Measurements from ENCODE around the gene ZNF738. TPM values are rescaled to one million over a fixed set of nuclear protein-coding genes. Genes with fewer than 3 reads are reported as not detected.

The ZNF738 gene
- total RNA-seq, 2 experiments from 2014 or later: 12.6 to 13.2 TPM

- H3K4me3 Mint-ChIP-seq: no peak overlapping the region
- H3K9me3 Mint-ChIP-seq (ENCODE audit: low read depth): peaks cover 16% of the 10 kb centered on the region
- DNase-seq: no peak
- peaks cover 74% of the 10 kb centered on the region for H3K36me3 Mint-ChIP-seq
- no peaks in the 10 kb centered on the region for H3K27me3 Mint-ChIP-seq
- H3K27ac Mint-ChIP-seq: no peak overlapping the region
- peaks cover 10% of the 10 kb centered on the region for H3K4me1 Mint-ChIP-seq
- CTCF ChIA-PET: interaction anchor here (1.0 kb wide), 1 partner anchor 158 kb away, joined by 3 read pairs; no protein-coding TSS in a partner anchor
- ATAC-seq: no peak
Observed at GRCh38 chr19:21362291-21362690, 3.5 kb downstream of the ZNF738 start.

DNA sequence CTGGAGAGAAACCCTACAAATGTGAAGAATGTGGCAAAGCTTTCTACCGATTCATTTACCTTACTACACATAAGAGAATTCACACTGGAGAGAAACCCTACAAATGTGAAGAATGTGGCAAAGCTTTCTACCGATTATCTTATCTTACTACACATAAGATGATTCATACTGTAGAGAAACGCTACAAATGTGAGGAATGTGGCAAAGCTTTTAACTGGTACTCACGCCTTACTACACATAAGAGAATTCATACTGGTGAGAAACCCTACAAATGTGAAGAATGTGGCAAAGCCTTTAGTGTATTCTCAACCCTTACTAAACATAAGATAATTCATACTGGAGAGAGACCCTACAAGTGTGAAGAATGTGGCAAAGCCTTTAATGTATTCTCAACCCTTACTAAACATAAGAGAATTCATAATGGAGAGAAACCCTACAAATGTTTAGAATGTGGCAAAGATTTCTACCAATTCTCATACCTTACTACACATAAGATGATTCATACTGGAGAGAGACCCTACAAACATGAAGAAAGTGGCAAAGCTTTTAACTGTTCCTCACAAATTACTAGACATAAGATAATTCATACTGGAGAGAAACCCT, 25.3 kb downstream of the ZNF738 start:
- DNase-seq (no peak), ATAC-seq (no peak)
- Mint-ChIP-seq H3K4me3 (no peak overlapping the region), H3K36me3 (peaks cover 58% of the 10 kb centered on the region), H3K27ac (no peak overlapping the region), H3K9me3 (ENCODE audit: low read depth) (peaks cover 59% of the 10 kb centered on the region), H3K27me3 (no peaks in the 10 kb centered on the region), H3K4me1 (no peaks in the 10 kb centered on the region)
- CTCF ChIA-PET: no interaction called here

GRCh38 chr19:21396121-21396520, 37.3 kb downstream of the ZNF738 start:
- DNase-seq (no peak), ATAC-seq (no peak)
- Mint-ChIP-seq H3K9me3 (ENCODE audit: low read depth) (peaks cover 21% of the 10 kb centered on the region), H3K4me3 (no peak overlapping the region), H3K27me3 (no peaks in the 10 kb centered on the region), H3K36me3 (peaks cover 50% of the 10 kb centered on the region), H3K4me1 (peaks cover 16% of the 10 kb centered on the region), H3K27ac (no peak overlapping the region)
- CTCF ChIA-PET: interaction anchor here (0.6 kb wide), 1 partner anchor 463 kb away, joined by 4 read pairs; no protein-coding TSS in a partner anchor

GRCh38 chr19:21396893-21397572, 38.2 kb downstream of the ZNF738 start, which contains the start of gene ZNF493:
Gene ZNF493, plus strand, starts transcription at chr19:21397133. Its CDS starts 105 bp downstream, at chr19:21397238.
- Mint-ChIP-seq H3K9me3 (ENCODE audit: low read depth) (peaks cover 16% of the 10 kb centered on the region), H3K27ac (peak within 1 kb of the TSS; percentile 91), H3K4me1 (peaks cover 16% of the 10 kb centered on the region), H3K27me3 (no peaks in the 10 kb centered on the region), H3K36me3 (peaks cover 55% of the 10 kb centered on the region), H3K4me3 (peak within 1 kb of the TSS; percentile 99)
- ATAC-seq (peak; percentile 100), DNase-seq (peak; percentile 96)
- CTCF ChIA-PET: interaction anchor here (0.6 to 1.2 kb wide), 4 partner anchors 68 to 464 kb away, joined by 3 to 4 read pairs (median 4); partner anchors contain the start of gene ZNF708

DNA sequence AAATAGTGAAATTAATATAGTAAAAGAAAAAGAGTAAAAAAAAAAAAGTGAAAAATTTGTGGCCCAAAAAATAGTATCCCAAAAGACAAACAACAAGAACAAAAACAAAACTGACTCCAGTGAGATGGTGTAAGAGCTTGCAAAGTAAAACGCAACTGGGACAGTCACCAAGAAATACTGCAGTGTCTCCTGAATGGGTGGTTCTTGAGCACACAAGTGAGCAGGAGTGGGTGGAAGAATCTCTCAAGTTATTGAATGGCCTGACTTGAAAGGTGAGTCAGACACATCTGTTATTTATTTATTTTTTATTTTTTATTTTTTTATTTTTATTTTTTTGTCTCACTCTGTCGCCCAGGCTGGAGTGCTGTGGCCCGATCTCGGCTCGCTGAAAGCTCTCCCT, 40.1 kb downstream of the ZNF738 start:
- H3K4me1 Mint-ChIP-seq: peaks cover 16% of the 10 kb centered on the region
- H3K27ac Mint-ChIP-seq: no peak overlapping the region
- DNase-seq: no peak
- CTCF ChIA-PET: no interaction called here
- no peak for ATAC-seq
- H3K4me3 Mint-ChIP-seq: no peak overlapping the region
- peaks cover 64% of the 10 kb centered on the region for H3K36me3 Mint-ChIP-seq
- H3K9me3 Mint-ChIP-seq (ENCODE audit: low read depth): peaks cover 17% of the 10 kb centered on the region
- no peaks in the 10 kb centered on the region for H3K27me3 Mint-ChIP-seq

DNA sequence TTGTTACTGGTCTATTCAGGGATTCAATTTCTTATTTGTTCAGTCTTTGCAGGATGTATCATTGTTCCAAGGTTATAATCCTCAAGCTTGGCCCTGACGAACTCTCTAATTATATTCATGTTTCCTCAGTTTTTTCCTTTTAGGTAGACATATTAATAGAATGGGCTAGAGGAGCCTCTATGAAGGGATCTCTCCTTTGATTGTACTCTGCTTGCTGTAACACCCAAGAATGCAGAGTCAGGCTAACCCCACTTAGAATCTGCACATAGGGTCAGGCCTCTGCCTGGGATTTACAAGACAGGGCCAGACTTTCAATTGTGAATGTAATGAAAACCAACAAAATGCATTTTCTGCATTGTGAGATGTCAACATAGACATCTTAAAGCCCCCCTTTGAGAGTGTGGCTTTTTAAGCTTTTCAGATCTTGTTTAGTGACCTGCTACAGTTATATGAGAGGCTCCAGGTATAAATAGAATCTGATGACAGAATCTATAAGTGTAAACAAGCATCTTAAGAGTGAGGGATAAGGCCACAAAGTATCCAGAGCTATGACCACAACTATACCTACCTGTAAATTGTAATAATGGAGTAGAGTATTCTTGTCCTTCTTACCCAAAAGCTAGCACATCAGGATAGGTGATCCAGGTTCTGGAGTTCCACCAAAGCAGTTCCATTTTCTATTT, 43.6 kb downstream of the ZNF738 start:
- ATAC-seq: no peak
- H3K4me3 Mint-ChIP-seq: no peak overlapping the region
- H3K9me3 Mint-ChIP-seq (ENCODE audit: low read depth): peaks cover 19% of the 10 kb centered on the region
- no peak for DNase-seq
- H3K4me1 Mint-ChIP-seq: peaks cover 11% of the 10 kb centered on the region
- CTCF ChIA-PET: no interaction called here
- no peaks in the 10 kb centered on the region for H3K27me3 Mint-ChIP-seq
- peaks cover 82% of the 10 kb centered on the region for H3K36me3 Mint-ChIP-seq
- H3K27ac Mint-ChIP-seq: no peak overlapping the region

GRCh38 chr19:21410166-21410565, 51.4 kb downstream of the ZNF738 start:
- Mint-ChIP-seq H3K36me3 (peaks cover 82% of the 10 kb centered on the region), H3K4me1 (no peaks in the 10 kb centered on the region), H3K4me3 (no peak overlapping the region), H3K27me3 (no peaks in the 10 kb centered on the region), H3K9me3 (ENCODE audit: low read depth) (peaks cover 29% of the 10 kb centered on the region), H3K27ac (no peak overlapping the region)
- CTCF ChIA-PET: no interaction called here
- ATAC-seq (no peak), DNase-seq (no peak)

- peaks cover 42% of the 10 kb centered on the region for H3K36me3 Mint-ChIP-seq
- no peak for DNase-seq
- ATAC-seq: no peak
- no peaks in the 10 kb centered on the region for H3K27me3 Mint-ChIP-seq
- CTCF ChIA-PET: no interaction called here
- no peaks in the 10 kb centered on the region for H3K4me1 Mint-ChIP-seq
- no peak overlapping the region for H3K27ac Mint-ChIP-seq
- peaks cover 53% of the 10 kb centered on the region for H3K9me3 Mint-ChIP-seq (ENCODE audit: low read depth)
- no peak overlapping the region for H3K4me3 Mint-ChIP-seq
Observed at GRCh38 chr19:21422244-21422643, 63.4 kb downstream of the ZNF738 start.

- no peaks in the 10 kb centered on the region for H3K27me3 Mint-ChIP-seq
- peaks cover 32% of the 10 kb centered on the region for H3K36me3 Mint-ChIP-seq
- CTCF ChIA-PET: no interaction called here
Observed at GRCh38 chr19:21423057-21424041, 64.5 kb downstream of the ZNF738 start.

More at GRCh38 chr19:21423057-21424041, 64.5 kb downstream of the ZNF738 start:
- ATAC-seq (no peak), DNase-seq (no peak)
- no peaks in the 10 kb centered on the region for H3K4me1 Mint-ChIP-seq
- peaks cover 46% of the 10 kb centered on the region for H3K9me3 Mint-ChIP-seq (ENCODE audit: low read depth)
- no peak overlapping the region for H3K27ac Mint-ChIP-seq
- no peak overlapping the region for H3K4me3 Mint-ChIP-seq

Other genes starting within 250 kb of the ZNF738 start
- gene ZNF431, start 217.0 kb upstream of the ZNF738 start, total RNA-seq: 10 to 100 TPM; 19.2 to 22.4 TPM
- gene ZNF708, start 29.6 kb upstream of the ZNF738 start, total RNA-seq: 10 to 100 TPM; 13.9 to 17.7 TPM
- 10 to 100 TPM in 1 of 2 experiments, 1 to 10 TPM in 1; 9.0 to 18.6 TPM for gene ZNF493, start 38.1 kb downstream of the ZNF738 start, total RNA-seq
- gene ZNF429, start 146.6 kb downstream of the ZNF738 start, total RNA-seq: 10 to 100 TPM in 1 of 2 experiments, 1 to 10 TPM in 1; 6.7 to 10.4 TPM